H1 (cell line): ENCODE data around the gene HMGB4. TPM values are rescaled to one million over a fixed set of nuclear protein-coding genes. Genes with fewer than 3 reads are reported as not detected.

Experiments
- CTCF ChIA-PET: fragments of 300-600 bp; sonication (Branson Sonifier 250); formaldehyde crosslinking; loops from one replicate; lab custom pipeline; 2021; ENCODE audit not compliant: partially characterized antibody; lab: Charles Lee
- POLR2A ChIA-PET: fragments of 300-600 bp; sonication (Branson Sonifier 250); formaldehyde crosslinking; loops from one replicate; lab custom pipeline; 2021; ENCODE audit warnings: inconsistent platforms; ENCODE audit not compliant: partially characterized antibody; lab: Charles Lee
- DNase-seq, 2 experiments: peaks; one replicate each; pipeline versions ENCODE4 v3.0.0 to v3.0.0-alpha.2; 2010 to 2022; ENCODE audit warnings: low spot score in 2 of 2, low read depth in 1 of 2, mixed read lengths in 1 of 2
- FAIRE-seq: peaks from 2 replicates; lab custom pipeline; 2011; peaks lifted over from hg19 to GRCh38; lab: Jason Lieb, UNC
- H2AFZ ChIP-seq: 2 replicates; pipeline ENCODE4 v1.8.1; 2012; ENCODE audit warnings: low read length, inconsistent platforms
- H2AK5ac ChIP-seq: 2 replicates; pipeline ENCODE4 v1.6.1; 2013; ENCODE audit warnings: low read depth, low read length
- H2BK120ac ChIP-seq: replicated peaks from 2 replicates; pipeline ENCODE3; 2013; ENCODE audit warnings: low read depth, low read length, inconsistent platforms
- H2BK12ac ChIP-seq: 2 replicates; pipeline ENCODE4 v1.6.1; 2013; ENCODE audit warnings: low read depth, low read length
- H2BK15ac ChIP-seq: 2 replicates; pipeline ENCODE4 v1.6.1; 2013; ENCODE audit warnings: low read length
- H2BK20ac ChIP-seq: 2 replicates; pipeline ENCODE4 v1.6.1; 2013; ENCODE audit warnings: low read length
- H2BK5ac ChIP-seq: 2 replicates; pipeline ENCODE4 v1.6.1; 2013; ENCODE audit warnings: low read depth, low read length
- H3K14ac ChIP-seq: 2 replicates; pipeline ENCODE4 v1.6.1; 2013; ENCODE audit warnings: inconsistent platforms; ENCODE audit not compliant: insufficient read length
- H3K18ac ChIP-seq: 2 replicates; pipeline ENCODE4 v1.6.1; 2013; ENCODE audit warnings: low read length; ENCODE audit errors: extremely low read depth
- H3K23ac ChIP-seq: 2 replicates; pipeline ENCODE4 v1.6.1; 2013; ENCODE audit warnings: inconsistent platforms; ENCODE audit not compliant: insufficient read length
- H3K23me2 ChIP-seq: 2 replicates; pipeline ENCODE4 v1.6.1; 2013; ENCODE audit warnings: low read depth, low read length
- H3K27ac ChIP-seq: 2 replicates; pipeline ENCODE4 v1.6.1; 2011; ENCODE audit warnings: low read depth, low read length, inconsistent platforms
- H3K27me3 ChIP-seq, 4 experiments: replicated peaks in 1 of 4; 1 replicate in 1 of 4; 2 replicates in 3 of 4; pipeline versions ENCODE4 v1.6.1 to v1.8.1; 2011 to 2013; ENCODE audit warnings: low read length in 3 of 4, mild to moderate bottlenecking in 3 of 4, inconsistent platforms in 2 of 4, mixed read lengths in 2 of 4, moderate library complexity in 1 of 4; ENCODE audit not compliant: control insufficient read depth in 3 of 4, insufficient read depth in 3 of 4; ENCODE audit errors: extremely low read depth in 1 of 4
- H3K36me3 ChIP-seq, 4 experiments: 2 replicates each; pipeline versions ENCODE4 v1.6.1 to v1.8.1; 2011 to 2013; ENCODE audit warnings: mild to moderate bottlenecking in 4 of 4, low read length in 3 of 4, moderate library complexity in 2 of 4, control low read depth in 1 of 4, inconsistent platforms in 1 of 4; ENCODE audit not compliant: insufficient read depth in 4 of 4, control insufficient read depth in 2 of 4
- H3K4ac ChIP-seq: replicated peaks from 2 replicates; pipeline ENCODE3; 2013; ENCODE audit warnings: low read length, low read depth, mixed read lengths, inconsistent platforms; ENCODE audit not compliant: insufficient read length
- H3K4me1 ChIP-seq, 4 experiments: replicated peaks in 1 of 4; 1 replicate in 1 of 4; 2 replicates in 3 of 4; pipeline versions ENCODE4 v1.6.1 to v1.8.1; 2011 to 2013; ENCODE audit warnings: low read length in 3 of 4, inconsistent platforms in 2 of 4, mixed read lengths in 1 of 4; ENCODE audit not compliant: insufficient read depth in 4 of 4, control insufficient read depth in 3 of 4
- H3K4me2 ChIP-seq, 2 experiments: 2 replicates each; pipeline versions ENCODE4 v1.6.1 to v1.8.1; 2011 to 2013; ENCODE audit warnings: low read depth in 2 of 2, low read length in 2 of 2, control low read depth in 1 of 2, inconsistent platforms in 1 of 2, mild to moderate bottlenecking in 1 of 2; ENCODE audit not compliant: insufficient read depth in 1 of 2
- H3K4me3 ChIP-seq, 4 experiments: fragments of 200-600, 300-600 bp in 1 of 4; sonication (generic), shearing (Covaris generic), sonication (Bioruptor Twin) in 1 of 4; 2 replicates each; pipeline versions ENCODE4 v1.5.1 to v1.8.1; 2011 to 2016; ENCODE audit warnings: low read length in 4 of 4, low read depth in 3 of 4, control low read depth in 2 of 4, inconsistent platforms in 2 of 4, mild to moderate bottlenecking in 2 of 4, mixed read lengths in 1 of 4, moderate library complexity in 1 of 4; ENCODE audit not compliant: insufficient read depth in 2 of 4; ENCODE audit errors: extremely low read depth in 1 of 4
- H3K56ac ChIP-seq: replicated peaks from 2 replicates; pipeline ENCODE3; 2013; ENCODE audit warnings: low read depth, mild to moderate bottlenecking, mixed read lengths, low read length, inconsistent platforms; ENCODE audit not compliant: insufficient read length
- H3K79me1 ChIP-seq: 2 replicates; pipeline ENCODE4 v1.6.1; 2013; ENCODE audit warnings: low read depth, low read length, control low read depth
- H3K79me2 ChIP-seq, 2 experiments: 2 replicates each; pipeline versions ENCODE4 v1.6.1 to v1.8.1; 2012 to 2013; ENCODE audit warnings: low read length in 2 of 2, mild to moderate bottlenecking in 2 of 2, inconsistent platforms in 1 of 2; ENCODE audit not compliant: insufficient read depth in 2 of 2, control insufficient read depth in 1 of 2
- H3K9ac ChIP-seq, 4 experiments: replicated peaks in 1 of 4; 1 replicate in 1 of 4; 2 replicates in 3 of 4; pipeline versions ENCODE4 v1.6.1 to v1.8.1; 2011 to 2013; ENCODE audit warnings: low read depth in 3 of 4, low read length in 3 of 4, control low read depth in 2 of 4, mild to moderate bottlenecking in 2 of 4, moderate library complexity in 2 of 4, inconsistent platforms in 1 of 4; ENCODE audit errors: extremely low read depth in 1 of 4
- H3K9me3 ChIP-seq, 2 experiments: 2 replicates each; pipeline versions ENCODE4 v1.6.1 to v1.8.1; 2012 to 2013; ENCODE audit warnings: mild to moderate bottlenecking in 2 of 2, moderate library complexity in 2 of 2, control low read depth in 1 of 2, inconsistent platforms in 1 of 2, low read depth in 1 of 2, low read length in 1 of 2, mixed read lengths in 1 of 2; ENCODE audit not compliant: insufficient read depth in 2 of 2
- H4K20me1 ChIP-seq, 2 experiments: replicated peaks in 1 of 2; 2 replicates each; pipeline versions ENCODE3 to v1.8.1; 2011 to 2013; ENCODE audit warnings: inconsistent platforms in 2 of 2, low read length in 2 of 2, mild to moderate bottlenecking in 1 of 2; ENCODE audit not compliant: insufficient read depth in 2 of 2, control insufficient read depth in 1 of 2
- H4K5ac ChIP-seq: 2 replicates; pipeline ENCODE4 v1.6.1; 2013; ENCODE audit warnings: low read length, low read depth, mixed read lengths, inconsistent platforms; ENCODE audit not compliant: insufficient read length
- H4K8ac ChIP-seq: 2 replicates; pipeline ENCODE4 v1.8.0; 2013; ENCODE audit warnings: mild to moderate bottlenecking, moderate library complexity, low read length, inconsistent platforms; ENCODE audit not compliant: insufficient read depth; ENCODE audit errors: extremely low read depth
- H4K91ac ChIP-seq: replicated peaks from 2 replicates; pipeline ENCODE3; 2013; ENCODE audit warnings: low read length, mixed read lengths, inconsistent platforms; ENCODE audit not compliant: insufficient read length
- CTBP2 ChIP-seq: IDR thresholded peaks from 2 replicates; pipeline ENCODE4 v1.7.0; 2011; ENCODE audit warnings: borderline replicate concordance, mild to moderate bottlenecking, moderate library complexity, mixed read lengths, low read length; ENCODE audit not compliant: insufficient read depth, insufficient read length
- EGR1 ChIP-seq: IDR thresholded peaks from 2 replicates; pipeline ENCODE4 v1.6.1; 2011; ENCODE audit warnings: low read depth, low read length, borderline replicate concordance
- EP300 ChIP-seq, 2 experiments: IDR thresholded peaks; 1 replicate in 1 of 2; 2 replicates in 1 of 2; pipeline ENCODE4 v1.6.1; 2011 to 2012; ENCODE audit warnings: low read depth in 2 of 2, low read length in 2 of 2, mild to moderate bottlenecking in 2 of 2, borderline replicate concordance in 1 of 2, inconsistent platforms in 1 of 2, moderate library complexity in 1 of 2
- KDM4A ChIP-seq: IDR thresholded peaks from one replicate; pipeline ENCODE4 v1.7.1; 2012; ENCODE audit warnings: low read depth, mild to moderate bottlenecking, moderate library complexity, low read length, inconsistent platforms; ENCODE audit not compliant: severe bottlenecking
- KDM5A ChIP-seq: fragments of 200-600 bp; IDR thresholded peaks from 2 replicates; pipeline ENCODE4 v1.7.1; 2012; ENCODE audit warnings: mild to moderate bottlenecking, low read length, inconsistent platforms, mixed read lengths
- RAD21 ChIP-seq, 2 experiments: IDR thresholded peaks in 1 of 2; conservative IDR thresholded peaks in 1 of 2; 2 replicates each; pipeline ENCODE4 v1.6.1; 2011; ENCODE audit warnings: low read depth in 2 of 2, low read length in 2 of 2, improper control_type of control experiment in 1 of 2, inconsistent platforms in 1 of 2, mild to moderate bottlenecking in 1 of 2, moderate library complexity in 1 of 2
- TAF1 ChIP-seq: IDR thresholded peaks from 2 replicates; pipeline ENCODE4 v1.6.1; 2011; ENCODE audit warnings: mild to moderate bottlenecking, low read depth, low read length
- TCF12 ChIP-seq: IDR thresholded peaks from 2 replicates; pipeline ENCODE4 v1.6.1; 2011; ENCODE audit warnings: low read depth, mild to moderate bottlenecking, low read length
- YY1 ChIP-seq: IDR thresholded peaks from 2 replicates; pipeline ENCODE4 v1.6.1; 2011; ENCODE audit warnings: low read depth, mild to moderate bottlenecking, low read length
- WGBS, 2 experiments: shearing (Covaris generic) in 1 of 2; methylation state at CpG; one replicate each; pipeline versions ENCODE4 v1.1.6 to v1.1.7; 2013 to 2015; ENCODE audit warnings: low lambda C conversion rate in 2 of 2, mixed read lengths in 2 of 2, inconsistent platforms in 1 of 2, low coverage in 1 of 2, missing lambda C conversion rate in 1 of 2; ENCODE audit not compliant: insufficient replicate concordance in 2 of 2, insufficient coverage in 1 of 2, insufficient read length in 1 of 2; ENCODE audit errors: extremely low coverage in 1 of 2, missing lambda C conversion rate in 1 of 2; 5-methylcytosine and 5-hydroxymethylcytosine counted together
- polyA plus RNA-seq, 7 experiments: library from polyadenylated mRNA; depleted of rRNA in 3 of 7; stranded (reverse) in 5 of 7; unstranded in 2 of 7; fragments of >200 nt in 5 of 7; fragments of 200-250 nt in 2 of 7; gene quantifications; 1 replicate in 5 of 7; 2 replicates in 1 of 7; 4 replicates in 1 of 7; pipeline versions ENCODE4 v1.2.1 to v1.2.3, GENCODE V29; 2011 to 2013; ENCODE audit warnings: missing spikeins in 2 of 7, mixed read lengths in 2 of 7
- total RNA-seq: library from RNA; stranded (reverse); fragmentation: NEBNext Ultra II Directional; extraction: Animal tissue kit (Norgen Biotek cat#: 25700); gene quantifications from 2 replicates; pipeline ENCODE4 v1.2.1, GENCODE V29; 2021

The HMGB4 gene
- total and polyA plus RNA-seq, 2 of the 8 experiments (the other 6 are each of a cell fraction or from before 2014, with no cell fraction given), result not detected

- Histone ChIP-seq H2AK5ac (no peak overlapping the region), H3K36me3 (no peaks in the 10 kb centered on the region; a peak in 1 of 8 replicates), H4K20me1 (no peaks in the 10 kb centered on the region), H3K14ac (no peak overlapping the region), H3K56ac (no peak overlapping the region), H3K9ac (no peak overlapping the region), H3K4me1 (peaks cover 0 to 4% (median 1%) of the 10 kb centered on the region in 4 experiments; a peak in 5 of 7 replicates), H2BK5ac (0 out of 2 replicates have a peak overlapping the region, but pooled peaks have one; percentile 29), H4K8ac (no peak overlapping the region), H3K79me2 (no peaks in the 10 kb centered on the region), H3K4me3 (peak overlapping the region in 1 of 4 experiments; percentile 2; a peak in 1 of 8 replicates), H2BK120ac (no peak overlapping the region), H3K18ac (no peak overlapping the region), H3K79me1 (no peaks in the 10 kb centered on the region), H3K27ac (no peak overlapping the region), H2AFZ (no peak overlapping the region), H2BK12ac (no peak overlapping the region), H2BK15ac (no peak overlapping the region), H3K9me3 (peaks cover 0 to 4% of the 10 kb centered on the region in 2 experiments; a peak in 1 of 4 replicates), H3K4me2 (0 out of 4 replicates have a peak overlapping the region, but pooled peaks of 1 of the 2 experiments have one; percentile 25), H4K91ac (no peak overlapping the region), H2BK20ac (no peak overlapping the region), H4K5ac (no peak overlapping the region), H3K23ac (no peak overlapping the region), H3K4ac (no peak overlapping the region), H3K27me3 (no peaks in the 10 kb centered on the region), H3K23me2 (no peaks in the 10 kb centered on the region)
- DNase-seq, result no peak
- ChIA-PET CTCF (no interaction called here), POLR2A (interaction anchor here (1.4 kb wide), 1 partner anchor 10 kb away, joined by 3 read pairs; no protein-coding TSS in a partner anchor)
- WGBS, 2 experiments, result 82% methylated on average over 1 of the region's 1 CpG; no CpG with 5 or more reads in 1 of the 2 experiments
- FAIRE-seq, result no peak
- no peak for TF ChIP-seq RAD21 (IDR thresholded peaks at IDR 0.05 in 1 of 2, conservative IDR thresholded peaks at IDR 0.05 in 1 of 2; ENCODE audit: low read depth in 2 of 2, low read length in 2 of 2)
- no peak for TF ChIP-seq KDM4A
- no peak for TF ChIP-seq KDM5A
- no peak for TF ChIP-seq YY1
- TF ChIP-seq CTBP2, result no peak
- TF ChIP-seq TAF1, result no peak
- no peak for TF ChIP-seq EGR1
- no peak for TF ChIP-seq TCF12
- TF ChIP-seq EP300 (IDR thresholded peaks at IDR 0.05; ENCODE audit: borderline replicate concordance in 1 of 2, low read depth in 2 of 2, low read length in 2 of 2), result no peak
These were observed 3.8 kb downstream of the HMGB4 start for GRCh38 chr1:33867684-33868083.
